Measurements from ENCODE around the gene SIM2.

- TF ChIP-seq EZH2 (IDR thresholded peaks at IDR 0.05; ENCODE audit: insufficient read depth, poor library complexity, severe bottlenecking), result no peak
- no peak for TF ChIP-seq EZH2phosphoT487 (IDR thresholded peaks at IDR 0.05; ENCODE audit: insufficient read depth, low read depth)
Measured at GRCh38 chr21:36727866-36728265, 29.0 kb downstream of the SIM2 start.

Measured in GM23248 (cell line).